Measurements from ENCODE around the gene GCNT4. TPM values are rescaled to one million over a fixed set of nuclear protein-coding genes. Genes with fewer than 3 reads are reported as not detected.

Gene GCNT4
- total RNA-seq, 2 experiments from 2014 or later = 7.2 to 7.4 TPM

DNA sequence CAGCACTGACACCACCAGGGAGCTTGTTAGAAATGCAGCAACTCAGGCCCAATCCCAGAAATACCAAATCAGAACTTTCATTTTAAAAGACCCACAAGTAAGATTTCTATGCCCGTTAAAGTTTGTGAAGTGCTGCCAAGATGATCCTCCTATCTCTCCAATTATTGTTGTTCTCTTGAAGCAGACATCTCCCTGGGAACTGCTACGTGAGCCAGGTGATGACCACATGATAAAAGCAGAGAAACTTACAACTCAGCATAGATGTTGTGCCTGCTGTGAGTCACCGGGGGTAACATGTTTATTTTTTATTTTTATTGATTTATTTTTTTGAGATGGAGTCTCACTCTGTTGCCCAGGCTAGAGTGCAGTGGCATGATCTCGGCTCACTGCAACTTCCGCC is 34.4 kb downstream of the GCNT4 start:
- POLR2A ChIA-PET = no interaction called here
- Histone ChIP-seq H3K36me3 (ENCODE audit: insufficient read depth, low read length) (no peaks in the 10 kb centered on the region), H3K27me3 (ENCODE audit: control insufficient read depth in 1 of 2, insufficient read depth in 2 of 2, low read length in 2 of 2) (no peaks in the 10 kb centered on the region), H3K9me3 (ENCODE audit: control insufficient read depth in 1 of 2, insufficient read depth in 1 of 2, low read length in 2 of 2) (no peaks in the 10 kb centered on the region), H3K4me3 (ENCODE audit: low read length) (no peak overlapping the region), H3K4me1 (ENCODE audit: insufficient read depth, low read length) (no peaks in the 10 kb centered on the region), H3K27ac (ENCODE audit: low read depth in 1 of 2, low read length in 2 of 2) (no peak overlapping the region)
- H3K36me3 Mint-ChIP-seq (ENCODE audit: low read depth) = no peaks in the 10 kb centered on the region
- H3K4me3 Mint-ChIP-seq = no peak overlapping the region
- H3K4me1 Mint-ChIP-seq (ENCODE audit: low read depth) = peaks cover 6% of the 10 kb centered on the region
- H3K27ac Mint-ChIP-seq = no peak overlapping the region
- H3K9me3 Mint-ChIP-seq = no peaks in the 10 kb centered on the region
- TF ChIP-seq, protein P1, sequence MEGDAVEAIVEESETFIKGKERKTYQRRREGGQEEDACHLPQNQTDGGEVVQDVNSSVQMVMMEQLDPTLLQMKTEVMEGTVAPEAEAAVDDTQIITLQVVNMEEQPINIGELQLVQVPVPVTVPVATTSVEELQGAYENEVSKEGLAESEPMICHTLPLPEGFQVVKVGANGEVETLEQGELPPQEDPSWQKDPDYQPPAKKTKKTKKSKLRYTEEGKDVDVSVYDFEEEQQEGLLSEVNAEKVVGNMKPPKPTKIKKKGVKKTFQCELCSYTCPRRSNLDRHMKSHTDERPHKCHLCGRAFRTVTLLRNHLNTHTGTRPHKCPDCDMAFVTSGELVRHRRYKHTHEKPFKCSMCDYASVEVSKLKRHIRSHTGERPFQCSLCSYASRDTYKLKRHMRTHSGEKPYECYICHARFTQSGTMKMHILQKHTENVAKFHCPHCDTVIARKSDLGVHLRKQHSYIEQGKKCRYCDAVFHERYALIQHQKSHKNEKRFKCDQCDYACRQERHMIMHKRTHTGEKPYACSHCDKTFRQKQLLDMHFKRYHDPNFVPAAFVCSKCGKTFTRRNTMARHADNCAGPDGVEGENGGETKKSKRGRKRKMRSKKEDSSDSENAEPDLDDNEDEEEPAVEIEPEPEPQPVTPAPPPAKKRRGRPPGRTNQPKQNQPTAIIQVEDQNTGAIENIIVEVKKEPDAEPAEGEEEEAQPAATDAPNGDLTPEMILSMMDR (IDR thresholded peaks at IDR 0.05) = no peak
- CTCF ChIA-PET = no interaction called here
- intact Hi-C loops (cut with DNase I, micrococcal nuclease) = no loop called here
- no peak for DNase-seq
- ATAC-seq (ENCODE audit: poor library complexity) = no peak
- no peaks in the 10 kb centered on the region for H3K27me3 Mint-ChIP-seq

- ChIA-PET POLR2A (no interaction called here), CTCF (no interaction called here)
- intact Hi-C loops (cut with DNase I, micrococcal nuclease) = no loop called here
- Histone ChIP-seq H3K27ac (ENCODE audit: low read depth in 1 of 2, low read length in 2 of 2) (no peak overlapping the region), H3K9me3 (ENCODE audit: control insufficient read depth in 1 of 2, insufficient read depth in 1 of 2, low read length in 2 of 2) (no peaks in the 10 kb centered on the region), H3K4me1 (ENCODE audit: insufficient read depth, low read length) (no peaks in the 10 kb centered on the region), H3K4me3 (ENCODE audit: low read length) (no peak overlapping the region), H3K27me3 (ENCODE audit: control insufficient read depth in 1 of 2, insufficient read depth in 2 of 2, low read length in 2 of 2) (no peaks in the 10 kb centered on the region), H3K36me3 (ENCODE audit: insufficient read depth, low read length) (no peaks in the 10 kb centered on the region)
- TF ChIP-seq, protein P1 (IDR thresholded peaks at IDR 0.05) = no peak
- ATAC-seq (ENCODE audit: poor library complexity) (no peak), DNase-seq (no peak)
- Mint-ChIP-seq H3K36me3 (ENCODE audit: low read depth) (no peaks in the 10 kb centered on the region), H3K9me3 (no peaks in the 10 kb centered on the region), H3K27me3 (no peaks in the 10 kb centered on the region), H3K4me1 (ENCODE audit: low read depth) (no peaks in the 10 kb centered on the region), H3K4me3 (no peak overlapping the region), H3K27ac (no peak overlapping the region)
Observed at GRCh38 chr5:75016896-75017295, 35.5 kb downstream of the GCNT4 start.

GRCh38 chr5:75012748-75013147 is 39.6 kb downstream of the GCNT4 start:
- ATAC-seq (ENCODE audit: poor library complexity) (no peak), DNase-seq (no peak)
- H3K36me3 ChIP-seq (ENCODE audit: insufficient read depth, low read length) = no peaks in the 10 kb centered on the region
- POLR2A ChIA-PET = interaction anchor here (0.6 kb wide), 1 partner anchor 242 kb away, joined by 3 read pairs; no protein-coding TSS in a partner anchor
- Mint-ChIP-seq H3K4me1 (ENCODE audit: low read depth) (peaks cover 3% of the 10 kb centered on the region), H3K36me3 (ENCODE audit: low read depth) (no peaks in the 10 kb centered on the region), H3K4me3 (no peak overlapping the region), H3K9me3 (no peaks in the 10 kb centered on the region), H3K27me3 (no peaks in the 10 kb centered on the region), H3K27ac (no peak overlapping the region)
- no peaks in the 10 kb centered on the region for H3K27me3 ChIP-seq (ENCODE audit: control insufficient read depth in 1 of 2, insufficient read depth in 2 of 2, low read length in 2 of 2)
- H3K9me3 ChIP-seq (ENCODE audit: control insufficient read depth in 1 of 2, insufficient read depth in 1 of 2, low read length in 2 of 2) = no peaks in the 10 kb centered on the region
- TF ChIP-seq, protein P1 (IDR thresholded peaks at IDR 0.05) = no peak
- no peak overlapping the region for H3K4me3 ChIP-seq (ENCODE audit: low read length)
- CTCF ChIA-PET = no interaction called here
- intact Hi-C loops (cut with DNase I, micrococcal nuclease) = no loop called here
- H3K27ac ChIP-seq (ENCODE audit: low read depth in 1 of 2, low read length in 2 of 2) = no peak overlapping the region
- H3K4me1 ChIP-seq (ENCODE audit: insufficient read depth, low read length) = no peaks in the 10 kb centered on the region

Data from CD4-positive, alpha-beta T cell (primary cell).